ENCODE measurements around the gene PDLIM3.
A peak's percentile ranks its signal among the peaks of the same experiment; 100 is the strongest.

PDLIM3 gene

DNA sequence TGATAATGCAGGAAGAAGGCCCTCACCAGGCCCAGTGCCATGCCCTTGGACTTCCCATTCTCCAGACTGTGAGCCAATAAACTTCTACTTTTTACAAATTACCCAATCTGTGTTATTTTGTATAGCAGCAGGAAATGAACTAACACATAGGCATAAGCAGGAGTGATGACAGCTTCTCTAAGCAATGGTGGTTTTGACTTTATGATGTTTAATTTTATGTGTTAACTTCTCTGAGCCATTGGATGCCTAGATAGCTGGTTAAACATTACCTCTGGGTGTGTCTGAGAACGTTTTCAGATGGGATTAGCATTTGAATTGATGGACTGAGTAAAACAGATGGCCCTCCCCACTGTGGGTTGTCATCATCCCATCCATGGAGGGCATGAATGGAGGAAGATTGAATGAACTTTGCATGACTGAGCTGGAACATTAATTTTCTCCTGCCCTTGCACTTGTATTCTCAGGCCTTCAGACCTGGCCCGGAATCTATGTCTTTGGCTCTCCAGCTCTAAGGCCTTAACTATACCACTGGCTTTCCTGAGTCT is 13.9 kb upstream of the PDLIM3 start:
- TF ChIP-seq, protein P1, sequence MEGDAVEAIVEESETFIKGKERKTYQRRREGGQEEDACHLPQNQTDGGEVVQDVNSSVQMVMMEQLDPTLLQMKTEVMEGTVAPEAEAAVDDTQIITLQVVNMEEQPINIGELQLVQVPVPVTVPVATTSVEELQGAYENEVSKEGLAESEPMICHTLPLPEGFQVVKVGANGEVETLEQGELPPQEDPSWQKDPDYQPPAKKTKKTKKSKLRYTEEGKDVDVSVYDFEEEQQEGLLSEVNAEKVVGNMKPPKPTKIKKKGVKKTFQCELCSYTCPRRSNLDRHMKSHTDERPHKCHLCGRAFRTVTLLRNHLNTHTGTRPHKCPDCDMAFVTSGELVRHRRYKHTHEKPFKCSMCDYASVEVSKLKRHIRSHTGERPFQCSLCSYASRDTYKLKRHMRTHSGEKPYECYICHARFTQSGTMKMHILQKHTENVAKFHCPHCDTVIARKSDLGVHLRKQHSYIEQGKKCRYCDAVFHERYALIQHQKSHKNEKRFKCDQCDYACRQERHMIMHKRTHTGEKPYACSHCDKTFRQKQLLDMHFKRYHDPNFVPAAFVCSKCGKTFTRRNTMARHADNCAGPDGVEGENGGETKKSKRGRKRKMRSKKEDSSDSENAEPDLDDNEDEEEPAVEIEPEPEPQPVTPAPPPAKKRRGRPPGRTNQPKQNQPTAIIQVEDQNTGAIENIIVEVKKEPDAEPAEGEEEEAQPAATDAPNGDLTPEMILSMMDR (conservative IDR thresholded peaks at IDR 0.05) = no peak
- H3K27ac ChIP-seq = no peak overlapping the region

DNA sequence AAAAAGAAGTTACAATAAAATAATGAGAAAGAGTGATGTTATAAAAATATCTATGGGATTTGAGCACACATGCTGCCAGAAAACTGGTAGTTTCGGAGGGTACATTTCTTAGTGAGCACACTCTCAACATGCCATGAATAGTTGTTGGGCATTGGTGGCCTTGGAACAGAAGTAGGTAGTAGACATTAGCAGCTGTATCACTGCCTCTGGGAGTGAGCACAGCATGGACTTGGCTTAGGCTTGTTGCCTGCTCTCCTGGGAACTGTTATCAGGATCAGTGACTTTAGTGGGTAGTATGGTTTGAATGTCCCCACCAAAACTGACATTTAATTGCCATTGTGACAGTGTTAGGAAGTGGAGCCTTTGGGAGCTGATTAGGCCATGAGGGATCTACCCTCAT is 13.3 kb upstream of the PDLIM3 start:
- TF ChIP-seq, protein P1 (conservative IDR thresholded peaks at IDR 0.05) = no peak
- no peak overlapping the region for H3K27ac ChIP-seq

- TF ChIP-seq, protein P1 (conservative IDR thresholded peaks at IDR 0.05) = no peak
- no peak overlapping the region for H3K27ac ChIP-seq
These were observed 11.0 kb upstream of the PDLIM3 start for GRCh38 chr4:185546335-185546734.

DNA sequence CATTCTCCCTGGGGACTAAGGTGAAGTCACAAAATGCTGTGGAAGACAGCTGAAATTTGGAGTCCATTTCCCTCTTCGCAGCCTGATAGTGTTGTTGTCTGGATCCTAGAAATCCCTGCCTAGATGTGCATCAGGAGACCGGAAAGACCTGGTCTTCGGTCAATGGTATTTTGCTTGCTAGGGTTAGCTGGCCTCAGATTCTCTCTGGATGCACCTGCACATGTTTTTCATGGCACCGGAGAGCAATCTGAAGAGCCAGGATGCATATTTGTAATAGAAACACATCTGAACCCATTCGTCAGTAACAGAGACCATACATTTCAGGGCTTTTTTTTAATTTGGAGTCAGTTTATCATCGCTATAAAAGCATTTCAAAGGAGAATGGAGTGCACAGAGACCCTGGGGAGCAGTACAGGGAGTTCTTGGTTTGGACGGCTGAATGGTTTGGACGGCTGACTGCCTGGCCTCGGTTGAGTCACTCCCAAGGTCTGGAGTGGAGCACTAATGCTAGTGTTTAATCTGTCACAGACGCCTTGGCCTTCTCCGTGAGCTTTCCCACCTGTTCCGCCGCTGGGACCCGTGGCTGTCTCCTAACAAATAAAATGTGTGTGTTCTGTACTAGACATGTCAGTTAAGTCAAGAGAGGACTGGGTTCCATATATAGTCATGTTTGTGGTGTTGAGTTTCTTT is 7.5 kb upstream of the PDLIM3 start:
- no peak overlapping the region for H3K27ac ChIP-seq
- TF ChIP-seq, protein P1 (conservative IDR thresholded peaks at IDR 0.05) = no peak

GRCh38 chr4:185541251-185541727 is 6.0 kb upstream of the PDLIM3 start:
- TF ChIP-seq, protein P1 (conservative IDR thresholded peaks at IDR 0.05) = no peak
- peak overlapping the region; percentile 44 for H3K27ac ChIP-seq

- TF ChIP-seq, protein P1 (conservative IDR thresholded peaks at IDR 0.05) = no peak
These were observed 5.3 kb upstream of the PDLIM3 start for GRCh38 chr4:185540487-185541120.

DNA sequence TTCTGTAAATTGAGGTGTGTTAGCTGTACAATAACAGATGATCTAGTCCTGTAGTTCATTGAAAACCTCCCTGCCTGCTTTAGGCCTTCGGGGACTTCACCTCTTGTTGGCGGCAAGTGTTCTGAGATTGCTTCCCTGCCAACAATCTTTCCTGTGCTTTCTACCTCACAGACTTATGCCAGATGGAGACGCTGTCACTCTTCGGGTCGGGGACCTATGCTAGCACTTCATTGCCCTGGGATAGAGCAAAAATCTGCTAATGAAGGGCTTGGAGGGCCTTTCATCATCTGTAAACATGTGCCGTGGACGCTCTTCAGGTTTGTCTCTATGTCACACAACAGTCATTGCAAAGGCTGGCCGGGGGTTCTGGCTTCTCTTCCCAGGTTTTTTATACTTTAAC is 4.7 kb upstream of the PDLIM3 start:
- H3K27ac ChIP-seq = no peak overlapping the region
- TF ChIP-seq, protein P1 (conservative IDR thresholded peaks at IDR 0.05) = no peak

More at GRCh38 chr4:185540487-185541120, 5.3 kb upstream of the PDLIM3 start:
- peak overlapping the region; percentile 44 for H3K27ac ChIP-seq
